IPS-15b (cell line): Measurements from ENCODE around the gene FAM3B.
A peak's percentile ranks its signal among the peaks of the same experiment; 100 is the strongest.

ENCODE experiments used
- H3K27me3 ChIP-seq: one replicate; pipeline ENCODE4 v1.6.1; 2013; ENCODE audit warnings: low read length; ENCODE audit not compliant: control insufficient read depth, insufficient read depth
- H3K36me3 ChIP-seq: one replicate; pipeline ENCODE4 v1.6.1; 2013; ENCODE audit warnings: low read length; ENCODE audit not compliant: control insufficient read depth, insufficient read depth
- H3K4me1 ChIP-seq: one replicate; pipeline ENCODE4 v1.6.1; 2013; ENCODE audit warnings: mild to moderate bottlenecking, low read length; ENCODE audit not compliant: control insufficient read depth, insufficient read depth
- H3K4me3 ChIP-seq: one replicate; pipeline ENCODE4 v1.5.1; 2013; ENCODE audit warnings: low read depth, low read length
- H3K9ac ChIP-seq: one replicate; pipeline ENCODE4 v1.6.1; 2013; ENCODE audit warnings: low read depth, mild to moderate bottlenecking, low read length
- H3K9me3 ChIP-seq: one replicate; pipeline ENCODE4 v1.6.1; 2013; ENCODE audit warnings: mild to moderate bottlenecking, low read length; ENCODE audit not compliant: control insufficient read depth, insufficient read depth

The FAM3B gene

DNA sequence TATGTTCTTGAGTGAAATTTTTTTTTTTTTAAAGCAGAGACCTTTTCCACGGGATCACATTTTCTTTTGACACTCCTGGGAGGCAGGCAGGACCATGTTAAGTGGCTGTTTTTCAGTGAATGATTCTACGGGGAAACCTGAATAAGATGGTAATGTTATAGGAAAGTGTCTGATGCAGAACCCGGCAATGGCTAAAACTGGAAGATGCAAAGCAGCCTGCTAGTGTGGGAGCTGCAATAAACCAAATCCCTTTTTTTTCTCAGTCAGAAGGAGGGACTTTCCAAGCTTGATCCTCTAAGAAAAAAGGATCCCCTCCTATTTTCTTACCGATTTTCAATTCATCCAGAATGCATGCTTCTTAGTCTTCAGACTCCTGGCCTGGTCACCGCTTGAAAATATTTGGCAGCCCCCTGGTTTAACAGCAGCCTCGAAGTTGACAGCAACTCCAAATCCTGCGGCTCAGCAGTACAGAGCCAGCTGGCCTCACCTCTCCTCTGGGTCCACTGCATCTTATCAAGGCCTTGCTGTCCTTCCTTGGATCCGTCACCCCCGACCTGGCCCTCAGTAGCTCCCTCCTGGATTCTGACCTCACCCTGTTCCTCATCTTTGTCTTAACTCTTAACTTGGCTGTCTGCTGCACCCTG is 50.8 kb downstream of the FAM3B start:
- Histone ChIP-seq H3K9me3 (no peaks in the 10 kb centered on the region), H3K27me3 (peaks cover 6% of the 10 kb centered on the region), H3K4me3 (no peak overlapping the region), H3K9ac (no peak overlapping the region), H3K4me1 (no peaks in the 10 kb centered on the region), H3K36me3 (no peaks in the 10 kb centered on the region)

DNA sequence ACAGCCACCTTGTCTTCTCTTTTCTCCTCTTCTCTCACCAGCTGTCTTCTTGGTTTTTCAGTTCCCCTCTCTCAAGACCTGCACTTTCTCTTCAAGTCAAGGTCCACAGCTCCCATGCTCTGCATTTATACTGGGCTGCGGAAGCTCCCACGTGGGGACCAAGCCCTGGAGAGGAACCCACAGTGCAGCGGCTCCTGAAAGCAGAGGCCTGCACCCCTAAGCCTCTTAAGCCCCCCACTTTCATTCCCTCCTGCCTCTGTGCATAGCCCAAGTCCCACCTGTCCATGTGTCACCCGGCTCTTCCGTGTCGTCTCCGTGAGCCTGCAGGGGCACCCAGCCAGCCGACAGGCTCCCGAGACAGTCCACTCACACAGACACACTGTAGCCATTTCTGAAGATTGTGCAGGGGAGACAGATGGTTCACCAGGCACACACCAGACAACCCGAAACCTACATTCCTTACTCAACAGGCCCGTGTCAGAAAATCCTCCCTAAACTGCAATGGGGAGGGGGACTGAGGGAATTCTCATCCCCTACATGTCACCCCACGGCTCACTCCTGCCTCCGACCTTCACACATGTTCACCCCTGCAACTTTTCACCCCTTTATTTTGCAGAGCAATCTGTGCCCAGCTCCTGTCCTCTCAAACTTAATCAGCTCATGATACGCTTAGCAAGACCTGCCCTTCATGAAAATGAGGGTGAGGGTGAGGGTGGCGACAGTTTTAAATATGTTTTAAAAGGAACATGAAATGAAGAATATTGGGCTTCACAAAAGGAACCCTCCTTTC is 51.5 kb downstream of the FAM3B start:
- peaks cover 6% of the 10 kb centered on the region for H3K27me3 ChIP-seq
- H3K36me3 ChIP-seq = no peaks in the 10 kb centered on the region
- H3K4me3 ChIP-seq = no peak overlapping the region
- H3K4me1 ChIP-seq = no peaks in the 10 kb centered on the region
- H3K9me3 ChIP-seq = no peaks in the 10 kb centered on the region
- H3K9ac ChIP-seq = no peak overlapping the region

DNA sequence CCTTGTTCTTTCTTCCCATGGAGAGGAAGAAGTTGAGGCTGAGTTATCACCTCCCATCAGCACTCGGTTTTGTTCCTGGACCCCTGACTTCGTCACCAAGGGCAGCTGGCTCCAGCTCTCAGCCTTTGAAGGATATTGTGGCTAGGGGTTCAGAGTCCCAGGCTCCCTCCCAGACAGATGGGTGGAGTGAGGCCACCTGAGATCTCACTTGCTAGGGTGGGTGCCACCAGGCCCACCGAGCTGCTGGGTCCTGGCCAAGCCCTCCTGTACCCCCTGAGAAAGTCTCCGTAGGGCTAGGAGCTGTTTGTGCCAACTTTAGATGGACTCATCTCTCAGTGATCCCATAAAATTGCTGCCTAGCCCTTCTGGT is 52.1 kb downstream of the FAM3B start:
- H3K9me3 ChIP-seq = no peaks in the 10 kb centered on the region
- H3K4me3 ChIP-seq = no peak overlapping the region
- H3K9ac ChIP-seq = no peak overlapping the region
- no peaks in the 10 kb centered on the region for H3K36me3 ChIP-seq
- H3K27me3 ChIP-seq = peaks cover 6% of the 10 kb centered on the region
- H3K4me1 ChIP-seq = no peaks in the 10 kb centered on the region

- H3K36me3 ChIP-seq = no peaks in the 10 kb centered on the region
- H3K9ac ChIP-seq = no peak overlapping the region
- H3K4me1 ChIP-seq = no peaks in the 10 kb centered on the region
- peak overlapping the region; percentile 65 for H3K4me3 ChIP-seq
- H3K9me3 ChIP-seq = no peaks in the 10 kb centered on the region
- peaks cover 6% of the 10 kb centered on the region for H3K27me3 ChIP-seq
Measured at GRCh38 chr21:41369105-41369919, 52.7 kb downstream of the FAM3B start.

DNA sequence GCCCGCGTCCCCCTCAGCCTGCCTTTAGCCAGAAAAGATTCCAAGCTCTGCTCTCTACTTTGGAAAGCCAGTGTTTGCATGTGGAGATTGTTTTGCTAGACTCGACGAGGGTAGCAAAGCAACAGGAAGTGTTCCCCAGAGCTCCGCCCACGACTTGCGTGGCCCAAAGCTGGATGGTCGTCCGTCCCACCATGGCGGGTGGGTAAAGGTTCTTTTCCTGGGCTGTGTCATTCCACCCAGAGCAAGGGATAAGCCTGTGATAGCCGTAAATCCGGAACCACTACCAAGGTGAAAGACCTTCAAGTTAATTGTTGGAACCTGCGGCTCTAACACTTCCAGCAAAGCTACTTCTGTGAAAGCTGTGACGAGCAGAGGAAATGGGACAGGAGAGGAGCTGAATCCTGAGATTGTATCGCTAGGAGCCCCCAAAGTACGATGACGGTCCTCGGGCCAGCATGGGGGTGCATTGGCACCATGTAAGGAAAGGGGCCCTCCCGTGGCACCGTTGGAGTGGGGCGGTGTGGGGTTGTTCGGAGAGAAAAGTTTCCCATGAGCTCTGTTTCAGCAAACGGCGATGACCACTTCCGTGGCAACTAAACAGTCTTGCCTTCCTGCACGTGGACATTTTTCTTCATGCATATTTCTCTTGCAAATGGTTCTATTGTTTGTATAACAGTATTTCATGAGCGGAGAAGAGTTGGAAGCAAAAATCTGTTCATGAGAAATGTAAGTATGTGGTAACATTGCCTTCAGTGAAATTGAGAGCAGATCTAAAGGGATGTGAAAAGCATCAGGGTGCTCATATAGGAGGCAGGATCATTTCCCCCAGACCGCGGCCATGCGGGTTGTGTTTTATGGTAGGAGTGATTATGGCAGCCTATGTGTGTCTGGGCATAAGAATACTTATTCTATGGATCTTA is 53.6 kb downstream of the FAM3B start:
- Histone ChIP-seq H3K4me1 (no peaks in the 10 kb centered on the region), H3K9me3 (no peaks in the 10 kb centered on the region), H3K4me3 (peak overlapping the region; percentile 65), H3K9ac (peak overlapping the region; percentile 10), H3K36me3 (no peaks in the 10 kb centered on the region), H3K27me3 (peaks cover 6% of the 10 kb centered on the region)

DNA sequence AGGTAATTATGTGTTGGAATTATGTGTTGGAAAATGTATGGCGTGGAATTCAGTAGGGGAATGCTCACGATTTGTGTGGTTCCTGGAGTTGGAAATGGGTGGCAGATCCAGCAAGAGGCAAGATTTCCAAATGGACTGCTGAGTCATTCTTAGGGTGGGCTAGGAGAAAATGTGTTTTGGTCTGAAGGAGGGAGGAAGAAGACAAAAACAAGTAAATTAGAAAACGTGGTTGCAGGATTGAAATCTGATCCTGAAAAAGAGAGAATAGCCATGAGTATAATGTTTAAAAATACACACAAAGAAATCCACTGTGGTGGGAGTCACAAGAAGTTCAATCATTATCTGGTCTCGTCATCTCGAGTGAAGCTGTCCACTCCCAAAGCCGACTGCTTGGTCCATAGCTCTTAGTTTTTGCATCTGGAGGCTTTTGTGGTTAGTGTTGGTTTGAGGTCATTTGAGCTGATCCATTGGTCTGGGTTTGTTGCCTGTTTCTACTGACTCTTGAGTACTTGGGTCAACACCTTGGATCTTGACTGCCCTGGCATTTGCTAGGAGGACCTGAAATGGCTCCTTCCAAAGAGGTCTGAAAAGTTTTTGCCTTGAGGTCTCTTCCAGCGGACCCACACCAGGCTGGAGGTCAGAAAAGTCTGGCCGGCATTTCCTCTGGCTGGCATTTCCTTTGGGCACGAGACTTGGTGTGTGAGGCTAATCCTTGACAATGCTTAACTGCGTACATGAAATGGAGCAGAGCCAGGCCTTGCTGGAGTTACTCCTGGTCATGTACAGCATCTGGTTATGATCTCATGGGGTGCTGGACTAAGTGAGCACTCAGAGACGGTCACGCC is 54.5 kb downstream of the FAM3B start:
- no peaks in the 10 kb centered on the region for H3K9me3 ChIP-seq
- peak overlapping the region; percentile 0 for H3K4me3 ChIP-seq
- H3K27me3 ChIP-seq = peaks cover 6% of the 10 kb centered on the region
- no peak overlapping the region for H3K9ac ChIP-seq
- no peaks in the 10 kb centered on the region for H3K4me1 ChIP-seq
- no peaks in the 10 kb centered on the region for H3K36me3 ChIP-seq

DNA sequence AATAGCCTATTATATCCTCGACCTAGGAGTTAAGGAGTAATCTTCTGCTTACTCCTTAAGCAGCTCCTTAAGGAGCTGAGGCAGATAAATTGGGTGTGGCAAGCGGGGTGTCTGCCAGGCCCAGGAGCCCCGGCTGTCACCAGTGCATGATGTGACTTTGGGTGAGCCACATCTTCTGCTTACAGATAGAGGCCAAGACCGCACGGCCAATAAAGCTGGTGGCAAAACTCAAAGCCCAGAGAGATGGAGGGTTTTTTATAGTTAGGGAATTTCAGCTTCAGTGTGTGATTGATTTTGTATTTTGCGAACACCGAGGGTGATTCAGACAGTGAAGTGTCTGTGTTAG is 55.1 kb downstream of the FAM3B start:
- no peaks in the 10 kb centered on the region for H3K36me3 ChIP-seq
- H3K27me3 ChIP-seq = peaks cover 6% of the 10 kb centered on the region
- H3K9me3 ChIP-seq = no peaks in the 10 kb centered on the region
- no peaks in the 10 kb centered on the region for H3K4me1 ChIP-seq
- no peak overlapping the region for H3K4me3 ChIP-seq
- H3K9ac ChIP-seq = no peak overlapping the region

DNA sequence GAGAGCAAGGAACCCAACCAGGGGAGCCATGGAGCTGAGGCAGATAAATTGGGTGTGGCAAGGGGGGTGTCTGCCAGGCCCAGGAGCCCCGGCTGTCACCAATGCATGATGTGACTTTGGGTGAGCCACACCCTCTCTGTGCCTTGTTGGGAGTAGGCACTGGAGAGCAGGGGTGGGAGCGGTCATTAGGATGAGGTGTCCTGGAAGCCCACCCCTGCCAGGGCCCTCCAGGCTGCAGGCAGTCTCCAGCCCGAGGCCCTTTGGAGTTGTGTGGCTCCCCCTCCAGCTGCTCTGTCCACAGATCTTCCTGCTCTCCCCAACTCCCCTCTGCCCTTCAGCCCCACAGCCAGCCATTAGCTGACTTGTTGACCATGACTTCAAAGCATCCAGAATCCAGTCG is 56.7 kb downstream of the FAM3B start:
- no peak overlapping the region for H3K9ac ChIP-seq

GRCh38 chr21:41373763-41374162 is 57.2 kb downstream of the FAM3B start:
- H3K36me3 ChIP-seq = no peaks in the 10 kb centered on the region

More for the DNA sequence above, 56.7 kb downstream of the FAM3B start:
- H3K9me3 ChIP-seq = no peaks in the 10 kb centered on the region
- H3K27me3 ChIP-seq = peaks cover 6% of the 10 kb centered on the region
- no peaks in the 10 kb centered on the region for H3K36me3 ChIP-seq
- H3K4me1 ChIP-seq = no peaks in the 10 kb centered on the region
- no peak overlapping the region for H3K4me3 ChIP-seq

GRCh38 chr21:41374177-41374712 is 57.6 kb downstream of the FAM3B start:
- H3K36me3 ChIP-seq = no peaks in the 10 kb centered on the region
- H3K9me3 ChIP-seq = no peaks in the 10 kb centered on the region
- H3K9ac ChIP-seq = no peak overlapping the region
- H3K4me1 ChIP-seq = no peaks in the 10 kb centered on the region
- no peak overlapping the region for H3K4me3 ChIP-seq
- peaks cover 6% of the 10 kb centered on the region for H3K27me3 ChIP-seq

More at GRCh38 chr21:41373763-41374162, 57.2 kb downstream of the FAM3B start:
- Histone ChIP-seq H3K4me3 (no peak overlapping the region), H3K9ac (no peak overlapping the region), H3K4me1 (no peaks in the 10 kb centered on the region), H3K9me3 (no peaks in the 10 kb centered on the region), H3K27me3 (peaks cover 6% of the 10 kb centered on the region)
